HG03354 (cell line): ENCODE data around the gene ZNF462.

Experiments used
- ATAC-seq: cut with Tn5 transposase; IDR thresholded peaks from one replicate; pipeline ENCODE4 v1.9.1; 2021; ENCODE audit warnings: mild to moderate bottlenecking; ENCODE audit not compliant: unreplicated experiment, poor library complexity, severe bottlenecking

Gene ZNF462

GRCh38 chr9:106862110-106862820 is 701 bp upstream of the ZNF462 start:
- ATAC-seq: no peak

DNA sequence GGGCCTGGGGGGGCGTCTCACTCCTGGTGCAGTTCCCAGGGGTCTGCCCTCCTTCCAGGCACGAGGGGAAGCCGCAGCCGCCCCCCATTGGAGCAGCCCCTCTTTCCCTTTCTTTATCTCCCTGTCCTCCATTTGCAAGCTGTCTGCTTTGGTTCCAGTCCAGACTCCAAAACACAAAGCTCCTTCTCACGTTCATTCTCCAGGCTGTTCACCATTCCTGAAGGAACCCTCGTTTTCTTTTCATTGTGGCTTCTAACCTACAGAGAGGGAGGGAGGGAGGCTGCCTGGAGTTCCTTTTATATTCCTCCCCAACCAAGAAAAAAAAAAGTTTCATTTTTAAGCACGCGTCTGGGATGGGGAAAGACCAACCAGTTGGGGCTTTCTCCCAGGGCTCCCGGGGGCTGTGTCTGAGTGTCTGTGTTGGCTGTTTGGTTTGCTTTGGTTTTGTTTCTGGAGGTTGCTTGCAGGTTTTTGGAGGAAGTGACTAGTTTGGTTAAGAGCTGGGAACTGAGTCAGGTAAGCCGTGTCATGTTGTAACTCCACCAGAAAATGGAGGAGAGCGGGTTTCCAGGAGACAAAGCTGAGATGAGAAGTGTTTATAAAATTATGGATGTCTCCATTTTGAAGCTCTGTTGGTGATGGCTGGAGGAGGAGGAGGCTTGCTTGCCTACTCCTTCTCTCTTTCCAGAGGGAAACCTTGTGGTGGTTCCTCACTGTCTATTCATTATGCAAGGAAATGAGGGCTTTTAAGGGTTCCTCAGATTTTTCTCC is 1.6 kb downstream of the ZNF462 start:
- no peak for ATAC-seq

GRCh38 chr9:106866243-106866642 is 3.3 kb downstream of the ZNF462 start:
- no peak for ATAC-seq

GRCh38 chr9:106867286-106867685 is 4.3 kb downstream of the ZNF462 start:
- ATAC-seq: no peak

DNA sequence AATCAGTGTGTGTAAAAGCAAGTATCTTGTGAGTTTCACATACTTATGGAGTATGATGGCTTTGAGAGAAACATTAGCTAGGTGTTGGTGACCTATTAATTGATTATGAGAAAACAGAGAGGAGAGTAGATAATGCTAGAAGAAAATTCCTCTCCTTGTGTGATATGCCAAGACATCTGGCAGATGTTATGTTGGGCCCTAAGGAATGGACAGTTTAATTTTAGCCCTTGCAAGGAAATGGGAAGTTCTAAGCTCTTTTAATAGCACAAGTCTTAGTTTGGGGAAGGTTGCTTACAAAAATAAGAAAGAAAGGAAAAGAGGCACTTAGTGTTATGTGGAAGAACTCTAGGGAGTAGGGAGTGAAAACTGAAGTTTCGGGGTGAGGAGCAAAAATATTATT is 5.1 kb downstream of the ZNF462 start:
- ATAC-seq: no peak

- ATAC-seq: no peak
Observed at GRCh38 chr9:106868565-106868964, 5.6 kb downstream of the ZNF462 start.

GRCh38 chr9:106869028-106869427 is 6.1 kb downstream of the ZNF462 start:
- no peak for ATAC-seq

DNA sequence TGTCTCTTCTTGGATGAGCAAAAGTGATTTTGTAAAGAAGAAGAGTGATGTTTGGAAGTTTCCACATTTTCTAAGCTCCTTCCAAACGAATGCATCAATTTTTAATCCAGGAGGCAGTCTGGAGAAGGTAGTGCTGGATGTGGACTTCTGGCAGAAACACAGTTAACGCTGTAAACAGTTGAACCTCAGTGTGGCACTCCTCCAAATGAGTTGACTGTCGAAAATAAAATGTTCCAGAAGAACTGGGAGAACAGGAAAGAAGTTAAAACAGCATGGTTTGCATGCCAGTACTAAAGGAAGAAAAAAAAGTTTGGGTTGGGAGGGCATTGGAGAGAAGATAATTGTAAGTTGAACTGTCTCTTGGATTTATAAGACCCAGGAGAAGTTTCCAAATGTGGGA is 6.5 kb downstream of the ZNF462 start:
- no peak for ATAC-seq

GRCh38 chr9:106872641-106873040 is 9.7 kb downstream of the ZNF462 start:
- ATAC-seq: no peak

- ATAC-seq: no peak
Observed at GRCh38 chr9:106874031-106874430, 11.1 kb downstream of the ZNF462 start.

GRCh38 chr9:106874652-106875051 is 11.7 kb downstream of the ZNF462 start:
- peak; percentile 45 for ATAC-seq

DNA sequence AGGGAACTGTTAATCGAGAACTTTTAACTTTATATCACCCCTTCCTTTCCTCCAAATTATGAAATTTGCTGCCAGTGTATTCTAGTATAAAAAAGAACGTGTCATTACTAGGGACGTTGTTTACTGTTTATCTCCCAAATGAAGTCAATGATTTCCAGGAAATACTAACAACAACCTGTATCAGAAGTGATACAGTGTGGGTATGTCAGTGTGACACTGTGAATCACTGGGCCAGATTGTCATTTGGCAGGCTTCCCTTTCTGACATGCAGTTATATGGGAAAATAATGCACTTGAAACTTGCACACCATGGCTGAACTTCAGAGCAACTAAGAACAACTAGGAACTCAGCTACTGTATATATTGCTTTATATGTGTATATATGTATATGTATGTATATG is 12.6 kb downstream of the ZNF462 start:
- no peak for ATAC-seq

GRCh38 chr9:106877345-106877744 is 14.4 kb downstream of the ZNF462 start:
- no peak for ATAC-seq

GRCh38 chr9:106878081-106878837 is 15.3 kb downstream of the ZNF462 start:
- no peak for ATAC-seq

DNA sequence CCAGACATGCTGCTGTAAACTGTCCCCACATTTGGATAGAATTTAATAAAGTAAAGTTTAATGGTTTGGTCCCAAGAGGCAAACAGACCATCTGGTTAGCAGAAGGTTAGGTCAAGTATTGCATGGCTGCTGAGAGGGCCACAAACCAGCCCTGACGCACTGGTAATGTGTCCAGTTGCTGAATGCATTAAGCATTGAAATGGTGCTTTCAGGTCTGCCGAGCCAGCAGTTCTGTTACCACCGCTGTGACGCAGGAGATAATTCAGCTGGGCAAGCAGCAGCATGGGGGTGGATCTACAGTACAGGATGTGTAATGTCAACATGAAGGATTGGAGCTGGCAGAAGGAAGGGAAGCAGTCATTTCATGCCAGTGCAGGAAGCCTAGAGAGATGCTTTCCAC is 16.0 kb downstream of the ZNF462 start:
- peak; percentile 70 for ATAC-seq

DNA sequence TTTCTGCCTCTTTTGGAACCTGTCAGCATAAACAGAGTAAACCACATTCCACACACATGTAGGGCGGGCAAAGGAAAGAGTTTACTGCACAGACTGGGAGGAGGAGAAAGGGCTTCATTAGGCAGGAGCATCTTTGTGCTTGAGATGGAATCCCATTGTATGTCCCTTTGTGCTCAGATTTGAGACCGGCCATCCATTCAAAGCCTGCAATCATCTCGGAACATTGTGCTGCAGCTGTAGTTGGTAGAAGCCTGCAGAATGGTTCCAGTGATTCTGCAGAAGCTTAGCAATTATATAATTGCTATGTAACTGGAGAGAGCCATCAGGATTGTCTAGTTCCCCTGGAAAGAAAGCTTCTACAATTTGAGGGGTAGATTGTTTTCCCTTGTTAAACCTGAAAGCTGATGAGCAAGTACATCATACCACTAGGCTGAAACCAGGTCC is 16.5 kb downstream of the ZNF462 start:
- no peak for ATAC-seq

- ATAC-seq: no peak
Observed at GRCh38 chr9:106880081-106880480, 17.1 kb downstream of the ZNF462 start.

GRCh38 chr9:106880863-106881262 is 17.9 kb downstream of the ZNF462 start:
- no peak for ATAC-seq

DNA sequence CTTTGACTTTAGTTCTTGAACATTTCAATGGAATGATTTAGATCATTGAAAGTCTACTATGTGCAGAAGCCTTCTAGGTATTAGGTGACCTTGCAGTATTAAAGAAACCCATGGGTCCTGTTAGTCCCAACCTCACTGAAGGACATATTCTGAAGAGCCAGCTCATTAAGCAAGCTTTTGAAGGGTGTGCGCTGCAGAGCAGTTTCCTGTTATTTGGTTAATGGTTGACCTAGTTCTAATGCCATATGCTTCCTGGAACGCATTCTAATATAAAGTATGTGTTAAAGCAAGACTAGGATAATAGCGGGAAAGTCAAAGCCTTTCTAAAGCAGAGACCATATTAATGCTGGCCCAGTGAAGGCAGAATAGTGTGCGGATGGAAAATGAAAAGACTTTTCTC is 20.1 kb downstream of the ZNF462 start:
- ATAC-seq: no peak

GRCh38 chr9:106883626-106884190 is 20.7 kb downstream of the ZNF462 start:
- ATAC-seq: no peak
